Vagina (tissue), 2 donors: ENCODE results near the gene GLCCI1.

Experiments used
- POLR2AphosphoS5 ChIP-seq, 2 donors: sonication (generic); formaldehyde crosslinking; IDR thresholded peaks; one replicate each; pipeline ENCODE4 v1.9.0; 2017; ENCODE audit warnings: antibody characterized with exemption in 2 of 2, mild to moderate bottlenecking in 2 of 2, low read depth in 1 of 2; ENCODE audit not compliant: insufficient read depth in 1 of 2
- TF ChIP-seq, protein P1 (sequence below), 3 experiments: fragments of 450-650 bp in 2 of 3; fragments of 200-600 bp in 1 of 3; sonication (generic) in 1 of 3; IDR thresholded peaks; one replicate each; pipeline ENCODE4 v1.5.1; 2017 to 2019; ENCODE audit warnings: antibody characterized with exemption in 3 of 3, mild to moderate bottlenecking in 2 of 3, moderate library complexity in 2 of 3

DNA sequence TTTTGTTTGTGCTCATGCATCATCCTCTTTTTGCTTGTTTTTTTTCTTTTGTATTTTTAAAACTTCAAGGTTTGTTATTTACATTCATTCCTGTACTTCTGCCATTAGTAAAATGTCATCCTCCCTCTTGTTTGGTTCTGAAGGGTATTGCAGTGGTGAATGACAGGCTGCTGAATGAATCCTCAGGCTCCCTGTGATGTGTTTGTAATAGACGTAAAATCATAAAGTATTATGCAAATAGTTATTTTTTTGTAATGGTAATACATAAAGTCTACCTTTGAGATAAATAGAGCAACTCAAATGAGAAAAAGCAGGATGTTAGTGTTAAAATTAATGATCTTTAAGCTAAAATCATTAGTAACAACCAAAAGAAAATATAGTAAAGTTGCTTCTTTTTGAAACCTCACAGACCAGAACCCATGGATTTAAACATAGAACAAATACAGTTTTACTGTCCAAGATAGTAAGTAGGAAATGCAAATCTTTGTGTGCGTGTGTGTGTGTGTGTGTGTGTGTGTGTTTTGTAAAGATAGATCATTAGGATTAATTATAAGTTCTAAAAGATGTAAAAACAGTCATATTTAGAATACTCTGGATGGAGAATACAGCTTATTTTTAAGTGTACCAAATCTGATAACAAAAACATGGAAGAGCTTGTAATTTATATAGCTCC, 4.5 kb downstream of the GLCCI1 start:
- TF ChIP-seq, protein P1, sequence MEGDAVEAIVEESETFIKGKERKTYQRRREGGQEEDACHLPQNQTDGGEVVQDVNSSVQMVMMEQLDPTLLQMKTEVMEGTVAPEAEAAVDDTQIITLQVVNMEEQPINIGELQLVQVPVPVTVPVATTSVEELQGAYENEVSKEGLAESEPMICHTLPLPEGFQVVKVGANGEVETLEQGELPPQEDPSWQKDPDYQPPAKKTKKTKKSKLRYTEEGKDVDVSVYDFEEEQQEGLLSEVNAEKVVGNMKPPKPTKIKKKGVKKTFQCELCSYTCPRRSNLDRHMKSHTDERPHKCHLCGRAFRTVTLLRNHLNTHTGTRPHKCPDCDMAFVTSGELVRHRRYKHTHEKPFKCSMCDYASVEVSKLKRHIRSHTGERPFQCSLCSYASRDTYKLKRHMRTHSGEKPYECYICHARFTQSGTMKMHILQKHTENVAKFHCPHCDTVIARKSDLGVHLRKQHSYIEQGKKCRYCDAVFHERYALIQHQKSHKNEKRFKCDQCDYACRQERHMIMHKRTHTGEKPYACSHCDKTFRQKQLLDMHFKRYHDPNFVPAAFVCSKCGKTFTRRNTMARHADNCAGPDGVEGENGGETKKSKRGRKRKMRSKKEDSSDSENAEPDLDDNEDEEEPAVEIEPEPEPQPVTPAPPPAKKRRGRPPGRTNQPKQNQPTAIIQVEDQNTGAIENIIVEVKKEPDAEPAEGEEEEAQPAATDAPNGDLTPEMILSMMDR (IDR thresholded peaks at IDR 0.05): no peak
- no peak for TF ChIP-seq POLR2AphosphoS5 (IDR thresholded peaks at IDR 0.05; ENCODE audit: insufficient read depth in 1 of 2, low read depth in 1 of 2)
